Measurements from ENCODE around the gene NHLRC1.
"Not testable (repeated sequence)": the region's sequence is repeated elsewhere in the genome, so short reads cannot be mapped to it uniquely, and the experiment has no call there.

Gene NHLRC1

GRCh38 chr6:18154507-18155149 is 32.2 kb upstream of the NHLRC1 start, which contains the start of gene TPMT:
Gene TPMT (minus strand): TSS chr6:18155077. CDS start chr6:18149127, 5,950 bp downstream.
- no peak for TF ChIP-seq CTCF (IDR thresholded peaks at IDR 0.05; ENCODE audit: insufficient read depth, low read length, poor library complexity, severe bottlenecking)
- Histone ChIP-seq H3K27me3 (replicated peaks; ENCODE audit: control insufficient read depth, insufficient read depth, low read length) (no peaks in the 10 kb centered on the region), H3K4me3 (replicated peaks; ENCODE audit: low read depth, low read length) (peak within 1 kb of the TSS; percentile 96), H3K36me3 (ENCODE audit: control insufficient read depth, insufficient read depth, low read length) (no peaks in the 10 kb centered on the region)
- no peak for DNase-seq (ENCODE audit: extremely low read depth, insufficient read length)

GRCh38 chr6:18153311-18153703 is 30.8 kb upstream of the NHLRC1 start:
- no peak for TF ChIP-seq CTCF (IDR thresholded peaks at IDR 0.05; ENCODE audit: insufficient read depth, low read length, poor library complexity, severe bottlenecking)
- H3K36me3 ChIP-seq (ENCODE audit: control insufficient read depth, insufficient read depth, low read length): no peaks in the 10 kb centered on the region
- H3K4me3 ChIP-seq (replicated peaks; ENCODE audit: low read depth, low read length): peak overlapping the region; percentile 25; the same call in 1 of the 2 replicates
- H3K27me3 ChIP-seq (replicated peaks; ENCODE audit: control insufficient read depth, insufficient read depth, low read length): no peaks in the 10 kb centered on the region
- DNase-seq (ENCODE audit: extremely low read depth, insufficient read length): no peak

GRCh38 chr6:18151801-18152200 is 29.3 kb upstream of the NHLRC1 start:
- H3K4me3 ChIP-seq (replicated peaks; ENCODE audit: low read depth, low read length): no peak overlapping the region

GRCh38 chr6:18151391-18151790 is 28.9 kb upstream of the NHLRC1 start:
- not testable (repeated sequence) for H3K4me3 ChIP-seq (replicated peaks; ENCODE audit: low read depth, low read length); DNase-seq (ENCODE audit: extremely low read depth, insufficient read length); H3K36me3 ChIP-seq (ENCODE audit: control insufficient read depth, insufficient read depth, low read length); H3K27me3 ChIP-seq (replicated peaks; ENCODE audit: control insufficient read depth, insufficient read depth, low read length)

More at GRCh38 chr6:18151801-18152200, 29.3 kb upstream of the NHLRC1 start:
- DNase-seq (ENCODE audit: extremely low read depth, insufficient read length): no peak
- Histone ChIP-seq H3K27me3 (replicated peaks; ENCODE audit: control insufficient read depth, insufficient read depth, low read length) (no peaks in the 10 kb centered on the region), H3K36me3 (ENCODE audit: control insufficient read depth, insufficient read depth, low read length) (no peaks in the 10 kb centered on the region)
- TF ChIP-seq CTCF (IDR thresholded peaks at IDR 0.05; ENCODE audit: insufficient read depth, low read length, poor library complexity, severe bottlenecking): no peak

- no peaks in the 10 kb centered on the region for H3K36me3 ChIP-seq (ENCODE audit: control insufficient read depth, insufficient read depth, low read length)
- no peaks in the 10 kb centered on the region for H3K27me3 ChIP-seq (replicated peaks; ENCODE audit: control insufficient read depth, insufficient read depth, low read length)
- DNase-seq (ENCODE audit: extremely low read depth, insufficient read length): no peak
- TF ChIP-seq CTCF (IDR thresholded peaks at IDR 0.05; ENCODE audit: insufficient read depth, low read length, poor library complexity, severe bottlenecking): no peak
- no peak overlapping the region for H3K4me3 ChIP-seq (replicated peaks; ENCODE audit: low read depth, low read length)
Measured at GRCh38 chr6:18148304-18149025, 26.0 kb upstream of the NHLRC1 start.

- H3K4me3 ChIP-seq (replicated peaks; ENCODE audit: low read depth, low read length): no peak overlapping the region
- no peaks in the 10 kb centered on the region for H3K27me3 ChIP-seq (replicated peaks; ENCODE audit: control insufficient read depth, insufficient read depth, low read length)
- no peaks in the 10 kb centered on the region for H3K36me3 ChIP-seq (ENCODE audit: control insufficient read depth, insufficient read depth, low read length)
- DNase-seq (ENCODE audit: extremely low read depth, insufficient read length): no peak
- TF ChIP-seq CTCF (IDR thresholded peaks at IDR 0.05; ENCODE audit: insufficient read depth, low read length, poor library complexity, severe bottlenecking): no peak
Measured at GRCh38 chr6:18147616-18148015, 25.1 kb upstream of the NHLRC1 start.

Data from GM06990 (cell line).